ENCODE measurements around the gene SHMT1.

DNA sequence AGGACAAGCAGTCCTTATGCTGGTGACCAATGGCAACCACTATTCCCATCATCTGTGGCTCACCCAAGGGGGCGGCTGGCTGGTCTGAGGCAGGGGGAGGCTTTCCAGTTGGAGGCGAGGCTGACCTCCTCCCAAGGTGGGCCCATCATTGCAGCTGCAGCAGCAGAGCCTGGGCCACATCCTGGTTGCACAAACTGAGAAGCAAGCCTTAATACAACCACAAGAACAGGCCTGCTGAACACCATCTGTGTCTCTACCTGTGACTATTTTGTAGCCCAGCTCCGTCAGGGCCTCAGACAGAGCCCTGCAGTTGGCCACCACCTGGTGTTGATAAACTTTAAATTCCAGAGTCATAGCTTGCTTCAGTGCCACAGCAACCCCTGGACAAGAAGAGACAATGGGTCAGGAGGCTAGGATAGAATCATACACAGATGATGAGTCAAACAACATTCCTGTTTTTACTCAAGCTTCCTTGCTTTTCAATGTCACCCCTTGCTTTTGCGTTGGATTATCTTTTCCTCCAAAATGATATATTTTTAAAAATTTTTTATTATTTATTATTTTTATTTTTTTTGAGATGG is 30.4 kb downstream of the SHMT1 start:
- TF ChIP-seq, protein P1, sequence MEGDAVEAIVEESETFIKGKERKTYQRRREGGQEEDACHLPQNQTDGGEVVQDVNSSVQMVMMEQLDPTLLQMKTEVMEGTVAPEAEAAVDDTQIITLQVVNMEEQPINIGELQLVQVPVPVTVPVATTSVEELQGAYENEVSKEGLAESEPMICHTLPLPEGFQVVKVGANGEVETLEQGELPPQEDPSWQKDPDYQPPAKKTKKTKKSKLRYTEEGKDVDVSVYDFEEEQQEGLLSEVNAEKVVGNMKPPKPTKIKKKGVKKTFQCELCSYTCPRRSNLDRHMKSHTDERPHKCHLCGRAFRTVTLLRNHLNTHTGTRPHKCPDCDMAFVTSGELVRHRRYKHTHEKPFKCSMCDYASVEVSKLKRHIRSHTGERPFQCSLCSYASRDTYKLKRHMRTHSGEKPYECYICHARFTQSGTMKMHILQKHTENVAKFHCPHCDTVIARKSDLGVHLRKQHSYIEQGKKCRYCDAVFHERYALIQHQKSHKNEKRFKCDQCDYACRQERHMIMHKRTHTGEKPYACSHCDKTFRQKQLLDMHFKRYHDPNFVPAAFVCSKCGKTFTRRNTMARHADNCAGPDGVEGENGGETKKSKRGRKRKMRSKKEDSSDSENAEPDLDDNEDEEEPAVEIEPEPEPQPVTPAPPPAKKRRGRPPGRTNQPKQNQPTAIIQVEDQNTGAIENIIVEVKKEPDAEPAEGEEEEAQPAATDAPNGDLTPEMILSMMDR (IDR thresholded peaks at IDR 0.05), result no peak
- TF ChIP-seq POLR2A (IDR thresholded peaks at IDR 0.05), result no peak

All from thyroid gland (tissue), 4 donors.